ENCODE data around the gene PATJ.

The PATJ gene

GRCh38 chr1:61981870-61982660 is 239.8 kb downstream of the PATJ start:
- Histone ChIP-seq H3K14ac (ENCODE audit: low read length in 2 of 2) (no peak overlapping the region), H3K4ac (ENCODE audit: low read depth in 1 of 2, low read length in 2 of 2) (no peak overlapping the region)
- 81% methylated on average over 5 of the region's 7 CpGs for WGBS

GRCh38 chr1:61983236-61983635 is 241.0 kb downstream of the PATJ start:
- Histone ChIP-seq H3K27ac (ENCODE audit: low read length, poor library complexity, severe bottlenecking) (no peak overlapping the region), H3K36me3 (ENCODE audit: control insufficient read depth in 1 of 2, insufficient read depth in 2 of 2, low read depth in 1 of 2, low read length in 2 of 2) (no peaks in the 10 kb centered on the region), H2AK5ac (ENCODE audit: low read length, severe bottlenecking) (no peak overlapping the region), H2BK15ac (ENCODE audit: low read depth, poor library complexity, severe bottlenecking) (no peak overlapping the region), H3K4me1 (ENCODE audit: control insufficient read depth, insufficient read depth, low read depth, low read length) (no peaks in the 10 kb centered on the region), H4K8ac (ENCODE audit: low read length) (no peak overlapping the region), H3K14ac (ENCODE audit: low read length in 2 of 2) (no peak overlapping the region), H2AFZ (ENCODE audit: low read depth, low read length) (no peak overlapping the region), H2BK120ac (ENCODE audit: low read depth, low read length) (no peak overlapping the region), H2BK5ac (ENCODE audit: low read depth, low read length, poor library complexity, severe bottlenecking) (no peak overlapping the region), H3K27me3 (ENCODE audit: control insufficient read depth in 1 of 2, insufficient read depth in 1 of 2, low read length in 2 of 2) (no peaks in the 10 kb centered on the region), H3K9ac (ENCODE audit: low read length) (no peak overlapping the region), H3K4ac (ENCODE audit: low read depth in 1 of 2, low read length in 2 of 2) (no peak overlapping the region), H3K18ac (ENCODE audit: low read depth in 1 of 2, low read length in 2 of 2) (no peak overlapping the region), H3K9me3 (ENCODE audit: control insufficient read depth, low read length) (no peaks in the 10 kb centered on the region), H3K23ac (ENCODE audit: low read length in 2 of 2) (no peak overlapping the region), H2BK12ac (ENCODE audit: low read length in 2 of 2) (no peak overlapping the region), H4K91ac (ENCODE audit: low read length) (no peak overlapping the region), H3K4me3 (ENCODE audit: insufficient read depth in 1 of 2, low read depth in 1 of 2, low read length in 2 of 2) (no peak overlapping the region), H3K4me2 (ENCODE audit: low read length, poor library complexity, severe bottlenecking) (no peak overlapping the region), H3K79me1 (replicated peaks; ENCODE audit: low read length, poor library complexity, severe bottlenecking) (no peaks in the 10 kb centered on the region)
- WGBS = no CpG with 5 or more reads among the region's 1 CpG
- no peak for DNase-seq

More at GRCh38 chr1:61981870-61982660, 239.8 kb downstream of the PATJ start:
- Histone ChIP-seq H3K9ac (ENCODE audit: low read length) (no peak overlapping the region), H2BK5ac (ENCODE audit: low read depth, low read length, poor library complexity, severe bottlenecking) (no peak overlapping the region), H3K36me3 (ENCODE audit: control insufficient read depth in 1 of 2, insufficient read depth in 2 of 2, low read depth in 1 of 2, low read length in 2 of 2) (no peaks in the 10 kb centered on the region), H2BK15ac (ENCODE audit: low read depth, poor library complexity, severe bottlenecking) (no peak overlapping the region), H4K8ac (ENCODE audit: low read length) (no peak overlapping the region), H3K4me1 (ENCODE audit: control insufficient read depth, insufficient read depth, low read depth, low read length) (no peaks in the 10 kb centered on the region), H2AK5ac (ENCODE audit: low read length, severe bottlenecking) (no peak overlapping the region), H2BK12ac (ENCODE audit: low read length in 2 of 2) (no peak overlapping the region), H4K91ac (ENCODE audit: low read length) (no peak overlapping the region), H3K27ac (ENCODE audit: low read length, poor library complexity, severe bottlenecking) (no peak overlapping the region), H2AFZ (ENCODE audit: low read depth, low read length) (no peak overlapping the region), H3K4me3 (ENCODE audit: insufficient read depth in 1 of 2, low read depth in 1 of 2, low read length in 2 of 2) (no peak overlapping the region), H3K4me2 (ENCODE audit: low read length, poor library complexity, severe bottlenecking) (no peak overlapping the region), H2BK120ac (ENCODE audit: low read depth, low read length) (no peak overlapping the region), H3K23ac (ENCODE audit: low read length in 2 of 2) (no peak overlapping the region), H3K9me3 (ENCODE audit: control insufficient read depth, low read length) (no peaks in the 10 kb centered on the region), H3K18ac (ENCODE audit: low read depth in 1 of 2, low read length in 2 of 2) (no peak overlapping the region), H3K79me1 (replicated peaks; ENCODE audit: low read length, poor library complexity, severe bottlenecking) (no peaks in the 10 kb centered on the region), H3K27me3 (ENCODE audit: control insufficient read depth in 1 of 2, insufficient read depth in 1 of 2, low read length in 2 of 2) (no peaks in the 10 kb centered on the region)
- DNase-seq = no peak

GRCh38 chr1:61992257-61992656 is 250.0 kb downstream of the PATJ start:
- no peak for DNase-seq
- Histone ChIP-seq H3K4me3 (ENCODE audit: insufficient read depth in 1 of 2, low read depth in 1 of 2, low read length in 2 of 2) (no peak overlapping the region), H3K27me3 (ENCODE audit: control insufficient read depth in 1 of 2, insufficient read depth in 1 of 2, low read length in 2 of 2) (no peaks in the 10 kb centered on the region), H3K18ac (ENCODE audit: low read depth in 1 of 2, low read length in 2 of 2) (no peak overlapping the region), H2BK12ac (ENCODE audit: low read length in 2 of 2) (no peak overlapping the region), H3K27ac (ENCODE audit: low read length, poor library complexity, severe bottlenecking) (no peak overlapping the region), H3K14ac (ENCODE audit: low read length in 2 of 2) (no peak overlapping the region), H3K9ac (ENCODE audit: low read length) (no peak overlapping the region), H3K23ac (ENCODE audit: low read length in 2 of 2) (no peak overlapping the region), H4K91ac (ENCODE audit: low read length) (no peak overlapping the region), H2AFZ (ENCODE audit: low read depth, low read length) (no peak overlapping the region), H3K4me1 (ENCODE audit: control insufficient read depth, insufficient read depth, low read depth, low read length) (peaks cover 3% of the 10 kb centered on the region), H3K36me3 (ENCODE audit: control insufficient read depth in 1 of 2, insufficient read depth in 2 of 2, low read depth in 1 of 2, low read length in 2 of 2) (no peaks in the 10 kb centered on the region), H3K9me3 (ENCODE audit: control insufficient read depth, low read length) (no peaks in the 10 kb centered on the region), H2AK5ac (ENCODE audit: low read length, severe bottlenecking) (no peak overlapping the region), H3K4me2 (ENCODE audit: low read length, poor library complexity, severe bottlenecking) (no peak overlapping the region), H2BK120ac (ENCODE audit: low read depth, low read length) (no peak overlapping the region), H2BK15ac (ENCODE audit: low read depth, poor library complexity, severe bottlenecking) (no peak overlapping the region), H3K79me1 (replicated peaks; ENCODE audit: low read length, poor library complexity, severe bottlenecking) (no peaks in the 10 kb centered on the region), H3K4ac (ENCODE audit: low read depth in 1 of 2, low read length in 2 of 2) (no peak overlapping the region), H2BK5ac (ENCODE audit: low read depth, low read length, poor library complexity, severe bottlenecking) (no peak overlapping the region), H4K8ac (ENCODE audit: low read length) (no peak overlapping the region)
- WGBS = 100% methylated on average over 3 of the region's 5 CpGs

GRCh38 chr1:61993331-61993961 is 251.2 kb downstream of the PATJ start:
- Histone ChIP-seq H3K27me3 (ENCODE audit: control insufficient read depth in 1 of 2, insufficient read depth in 1 of 2, low read length in 2 of 2) (no peaks in the 10 kb centered on the region), H2BK15ac (ENCODE audit: low read depth, poor library complexity, severe bottlenecking) (no peak overlapping the region), H4K91ac (ENCODE audit: low read length) (no peak overlapping the region), H3K4ac (ENCODE audit: low read depth in 1 of 2, low read length in 2 of 2) (no peak overlapping the region), H2BK5ac (ENCODE audit: low read depth, low read length, poor library complexity, severe bottlenecking) (peak overlapping the region; percentile 44), H3K4me3 (ENCODE audit: insufficient read depth in 1 of 2, low read depth in 1 of 2, low read length in 2 of 2) (no peak overlapping the region), H3K9me3 (ENCODE audit: control insufficient read depth, low read length) (no peaks in the 10 kb centered on the region), H3K79me1 (replicated peaks; ENCODE audit: low read length, poor library complexity, severe bottlenecking) (no peaks in the 10 kb centered on the region), H2AFZ (ENCODE audit: low read depth, low read length) (no peak overlapping the region), H3K14ac (ENCODE audit: low read length in 2 of 2) (no peak overlapping the region), H2AK5ac (ENCODE audit: low read length, severe bottlenecking) (no peak overlapping the region), H3K9ac (ENCODE audit: low read length) (no peak overlapping the region), H3K36me3 (ENCODE audit: control insufficient read depth in 1 of 2, insufficient read depth in 2 of 2, low read depth in 1 of 2, low read length in 2 of 2) (no peaks in the 10 kb centered on the region), H2BK12ac (ENCODE audit: low read length in 2 of 2) (no peak overlapping the region), H4K8ac (ENCODE audit: low read length) (no peak overlapping the region), H2BK120ac (ENCODE audit: low read depth, low read length) (no peak overlapping the region), H3K4me2 (ENCODE audit: low read length, poor library complexity, severe bottlenecking) (no peak overlapping the region), H3K23ac (ENCODE audit: low read length in 2 of 2) (no peak overlapping the region), H3K27ac (ENCODE audit: low read length, poor library complexity, severe bottlenecking) (peak overlapping the region; percentile 96), H3K18ac (ENCODE audit: low read depth in 1 of 2, low read length in 2 of 2) (no peak overlapping the region), H3K4me1 (ENCODE audit: control insufficient read depth, insufficient read depth, low read depth, low read length) (peaks cover 3% of the 10 kb centered on the region)
- 71% methylated on average over 5 of the region's 5 CpGs for WGBS
- DNase-seq = no peak

Measured in mesenchymal stem cell (in vitro differentiated cells and primary cell).